HCT116 (cell line): Measurements from ENCODE around the gene FGGY. TPM values are rescaled to one million over a fixed set of nuclear protein-coding genes. Genes with fewer than 3 reads are reported as not detected.

Experiments used
- ATAC-seq: fragments of 200-7000 bp; cut with Tn5 transposase; 2 replicates; pipeline ENCODE4 v1.9.1; 2020; ENCODE audit warnings: mild to moderate bottlenecking, moderate library complexity
- BruUV-seq: library from RNA; stranded (reverse); fragments of 400-500 nt; replicated peaks from 2 replicates; lab custom pipeline; 2021; lab: Mats Ljungman, UMichigan
- CTCF ChIA-PET: fragments of 300-600 bp; sonication (Branson Sonifier 250); formaldehyde crosslinking; loops from one replicate; lab custom pipeline; 2021; ENCODE audit warnings: antibody characterized with exemption; lab: Charles Lee
- POLR2A ChIA-PET: fragments of 300-600, 350-600 bp; sonication (Branson Sonifier 250); formaldehyde crosslinking; loops from one replicate; lab custom pipeline; 2021; ENCODE audit warnings: antibody characterized with exemption; lab: Charles Lee
- RAD21 ChIA-PET, 2 experiments: fragments of 300-600 bp; sonication (Branson Sonifier 250); formaldehyde crosslinking; loops; one replicate each; lab custom pipeline; 2023; ENCODE audit warnings: low total read pairs in 2 of 2; ENCODE audit not compliant: uncharacterized antibody in 2 of 2, unreplicated experiment in 2 of 2, low non-redundant PET in 1 of 2; lab: Charles Lee
- DNase-seq: peaks from one replicate; pipeline ENCODE4 v3.0.0-alpha.2; 2010; ENCODE audit warnings: low read depth, low spot score
- H2AFZ ChIP-seq: fragments of 200-600 bp; shearing (Covaris generic), sonication (generic); 2 replicates; pipeline ENCODE4 v1.6.1; 2017; ENCODE audit warnings: low read depth, mixed run types, mixed read lengths, antibody characterized with exemption, low read length; ENCODE audit not compliant: poor library complexity, severe bottlenecking
- H3K27ac ChIP-seq: 2 replicates; pipeline ENCODE4 v1.5.1; 2012; ENCODE audit warnings: low read depth, low read length
- H3K27me3 ChIP-seq: fragments of 200-600 bp; sonication (generic); 2 replicates; pipeline ENCODE4 v1.6.1; 2016; ENCODE audit warnings: mixed run types, low read length, mixed read lengths; ENCODE audit not compliant: insufficient read depth
- H3K36me3 ChIP-seq, 2 experiments: fragments of 200-500 bp in 1 of 2; fragments of 200-600 bp in 1 of 2; sonication (Bioruptor generic) in 1 of 2; sonication (generic) in 1 of 2; 2 replicates each; pipeline versions ENCODE4 v1.5.1 to v1.6.1; 2014 to 2016; ENCODE audit warnings: low read length in 2 of 2, inconsistent platforms in 1 of 2, mixed read lengths in 1 of 2, mixed run types in 1 of 2; ENCODE audit not compliant: insufficient read depth in 2 of 2, control insufficient read depth in 1 of 2
- H3K4me1 ChIP-seq, 2 experiments: fragments of 200-600 bp in 1 of 2; sonication (generic) in 1 of 2; 2 replicates each; pipeline versions ENCODE4 v1.5.1 to v1.6.1; 2012 to 2017; ENCODE audit warnings: low read length in 2 of 2, inconsistent platforms in 1 of 2, mild to moderate bottlenecking in 1 of 2, mixed read lengths in 1 of 2, mixed run types in 1 of 2, moderate library complexity in 1 of 2; ENCODE audit not compliant: insufficient read depth in 2 of 2, control insufficient read depth in 1 of 2
- H3K4me2 ChIP-seq: fragments of 200-600 bp; sonication (generic); 2 replicates; pipeline ENCODE4 v1.6.1; 2017; ENCODE audit warnings: mixed run types, low read length, mixed read lengths
- H3K4me3 ChIP-seq, 2 experiments: fragments of 200-600 bp in 1 of 2; sonication (generic) in 1 of 2; replicated peaks in 1 of 2; 2 replicates each; pipeline ENCODE4 v1.5.1; 2011 to 2016; ENCODE audit warnings: low read length in 2 of 2, control low read depth in 1 of 2, low read depth in 1 of 2, mild to moderate bottlenecking in 1 of 2, mixed read lengths in 1 of 2, mixed run types in 1 of 2
- H3K79me2 ChIP-seq: fragments of 200-600 bp; sonication (generic); 2 replicates; pipeline ENCODE4 v1.6.1; 2017; ENCODE audit warnings: mild to moderate bottlenecking, mixed run types, low read length, moderate library complexity, mixed read lengths; ENCODE audit not compliant: insufficient read depth
- H3K9ac ChIP-seq: fragments of 200-600 bp; sonication (generic); 2 replicates; pipeline ENCODE4 v1.6.1; 2016; ENCODE audit warnings: low read length, mixed read lengths
- H3K9me2 ChIP-seq: fragments of 200-600 bp; sonication (generic), shearing (Covaris generic); 2 replicates; pipeline ENCODE4 v1.6.1; 2017; ENCODE audit warnings: mixed run types, mild to moderate bottlenecking, moderate library complexity; ENCODE audit not compliant: insufficient read depth
- H3K9me3 ChIP-seq, 2 experiments: fragments of 200-500 bp in 1 of 2; fragments of 200-600 bp in 1 of 2; sonication (Bioruptor generic) in 1 of 2; sonication (generic) in 1 of 2; 2 replicates each; pipeline ENCODE4 v1.6.1; 2014 to 2017; ENCODE audit warnings: low read length in 2 of 2, mixed read lengths in 2 of 2, inconsistent platforms in 1 of 2, low read depth in 1 of 2, mild to moderate bottlenecking in 1 of 2, mixed run types in 1 of 2, moderate library complexity in 1 of 2; ENCODE audit not compliant: control insufficient read depth in 1 of 2, insufficient read depth in 1 of 2
- H4K20me1 ChIP-seq: fragments of 200-600 bp; sonication (generic), shearing (Covaris generic); 2 replicates; pipeline ENCODE4 v1.6.1; 2017; ENCODE audit warnings: mixed run types, mild to moderate bottlenecking, moderate library complexity; ENCODE audit not compliant: insufficient read depth
- CBX3 ChIP-seq: IDR thresholded peaks from 2 replicates; pipeline ENCODE4 v1.6.1; 2012; ENCODE audit warnings: low read depth
- CEBPB ChIP-seq: IDR thresholded peaks from 2 replicates; pipeline ENCODE4 v1.6.1; 2012; ENCODE audit warnings: low read depth
- CTCF ChIP-seq, 3 experiments: fragments of 200-600 bp in 1 of 3; sonication (generic) in 1 of 3; IDR thresholded peaks in 2 of 3; conservative IDR thresholded peaks in 1 of 3; 2 replicates each; pipeline ENCODE4 v1.5.1; 2012 to 2017; ENCODE audit warnings: low read depth in 2 of 3, low read length in 2 of 3, antibody characterized with exemption in 1 of 3, borderline replicate concordance in 1 of 3, control low read depth in 1 of 3, mild to moderate bottlenecking in 1 of 3, mixed read lengths in 1 of 3, mixed run types in 1 of 3, moderate library complexity in 1 of 3; ENCODE audit not compliant: insufficient read depth in 1 of 3
- EGR1 ChIP-seq: IDR thresholded peaks from 2 replicates; pipeline ENCODE4 v1.6.1; 2012; ENCODE audit warnings: low read depth
- ELF1 ChIP-seq: IDR thresholded peaks from 2 replicates; pipeline ENCODE4 v1.6.1; 2012; ENCODE audit warnings: low read depth, borderline replicate concordance
- EZH2 ChIP-seq: fragments of 200-600 bp; sonication (generic); IDR thresholded peaks from 2 replicates; pipeline ENCODE4 v1.6.1; 2017; ENCODE audit warnings: antibody characterized with exemption, mixed run types
- EZH2phosphoT487 ChIP-seq: fragments of 200-600 bp; IDR thresholded peaks from 2 replicates; pipeline ENCODE4 v1.6.1; 2018; ENCODE audit warnings: antibody characterized with exemption, borderline replicate concordance
- JUND ChIP-seq: IDR thresholded peaks from 2 replicates; pipeline ENCODE4 v1.6.1; 2012
- MAX ChIP-seq: IDR thresholded peaks from 2 replicates; pipeline ENCODE4 v1.6.1; 2012
- POLR2A ChIP-seq: IDR thresholded peaks from 2 replicates; pipeline ENCODE4 v1.7.0; 2011; ENCODE audit warnings: borderline replicate concordance; ENCODE audit not compliant: insufficient read depth, insufficient read length; ENCODE audit errors: extremely low read depth
- RAD21 ChIP-seq: IDR thresholded peaks from 2 replicates; pipeline ENCODE4 v1.6.1; 2012; ENCODE audit warnings: low read depth, mild to moderate bottlenecking
- SIN3A ChIP-seq: IDR thresholded peaks from 2 replicates; pipeline ENCODE4 v1.6.1; 2012; ENCODE audit warnings: low read depth
- SP1 ChIP-seq: IDR thresholded peaks from 2 replicates; pipeline ENCODE4 v1.6.1; 2012; ENCODE audit warnings: low read depth
- TCF7L2 ChIP-seq: IDR thresholded peaks from 2 replicates; pipeline ENCODE4 v1.7.0; 2011; ENCODE audit warnings: borderline replicate concordance, inconsistent platforms; ENCODE audit not compliant: insufficient read depth, insufficient read length; ENCODE audit errors: extremely low read depth
- ZBTB33 ChIP-seq: IDR thresholded peaks from 2 replicates; pipeline ENCODE4 v1.6.1; 2011; ENCODE audit warnings: mild to moderate bottlenecking, low read length, moderate library complexity; ENCODE audit not compliant: insufficient replicate concordance; ENCODE audit errors: extremely low read depth
- ZFX ChIP-seq: fragments of 450-650 bp; IDR thresholded peaks from 2 replicates; pipeline ENCODE4 v1.6.1; 2017
- ZNF274 ChIP-seq: fragments of 200-500 bp; sonication (Bioruptor generic); IDR thresholded peaks from 2 replicates; pipeline ENCODE4 v1.6.1; 2014; ENCODE audit warnings: mild to moderate bottlenecking, low read depth, low read length, inconsistent platforms
- intact Hi-C: fragments of 100-400 bp; cut with micrococcal nuclease; formaldehyde crosslinking; loops from 2 replicates; pipeline ENCODE4 v1.10.0; 2022
- total RNA-seq: library from RNA; stranded (reverse); gene quantifications from one replicate; pipeline ENCODE4 v1.2.1, GENCODE V29; 2021; ENCODE audit not compliant: unreplicated experiment

FGGY gene
- total RNA-seq, 1 experiment from 2014 or later: 10.6 TPM

GRCh38 chr1:59743324-59744091, 446.6 kb downstream of the FGGY start:
- no peak overlapping the region for H3K4me2 ChIP-seq
- H3K36me3 ChIP-seq: no peaks in the 10 kb centered on the region
- DNase-seq (no peak), ATAC-seq (no peak)
- H3K4me3 ChIP-seq: no peak overlapping the region
- no peaks in the 10 kb centered on the region for H4K20me1 ChIP-seq
- BruUV-seq: no TSS peak
- intact Hi-C loops: no loop called here
- POLR2A ChIA-PET: no interaction called here
- H3K9me3 ChIP-seq: no peaks in the 10 kb centered on the region
- no peak overlapping the region for H3K9ac ChIP-seq
- H3K27me3 ChIP-seq: no peaks in the 10 kb centered on the region
- H3K27ac ChIP-seq: no peak overlapping the region
- TF ChIP-seq EGR1 (no peak), ELF1 (no peak), RAD21 (no peak), SIN3A (no peak), EZH2phosphoT487 (no peak)
- CTCF ChIA-PET: no interaction called here
- RAD21 ChIA-PET: no interaction called here
- no peaks in the 10 kb centered on the region for H3K4me1 ChIP-seq
- no peaks in the 10 kb centered on the region for H3K79me2 ChIP-seq
- H2AFZ ChIP-seq: no peak overlapping the region
- no peaks in the 10 kb centered on the region for H3K9me2 ChIP-seq

- CTCF ChIA-PET: interaction anchor here (0.8 kb wide), 1 partner anchor 12 kb away, joined by 3 read pairs; no protein-coding TSS in a partner anchor
- POLR2A ChIA-PET: no interaction called here
- TF ChIP-seq ZFX: no peak
- TF ChIP-seq TCF7L2: no peak
- TF ChIP-seq CTCF (IDR thresholded peaks at IDR 0.05 in 2 of 3, conservative IDR thresholded peaks at IDR 0.05 in 1 of 3; ENCODE audit: borderline replicate concordance in 1 of 3, insufficient read depth in 1 of 3, low read depth in 2 of 3, low read length in 2 of 3): no peak
- TF ChIP-seq SP1: no peak
- no peak for TF ChIP-seq CEBPB
- no peak for TF ChIP-seq CBX3
- no peak for TF ChIP-seq ZBTB33
- no peak for TF ChIP-seq SIN3A
- TF ChIP-seq POLR2A: no peak
- TF ChIP-seq JUND: no peak
- no peak for TF ChIP-seq EZH2
- TF ChIP-seq EZH2phosphoT487: no peak
- TF ChIP-seq ZNF274: no peak
- no peak for TF ChIP-seq MAX
- TF ChIP-seq ELF1: no peak
Measured at GRCh38 chr1:59747420-59748024, 450.6 kb downstream of the FGGY start.

More at GRCh38 chr1:59747420-59748024, 450.6 kb downstream of the FGGY start:
- no peaks in the 10 kb centered on the region for H4K20me1 ChIP-seq
- peaks cover 4 to 15% of the 10 kb centered on the region in 2 experiments; a peak in 3 of 4 replicates for H3K4me1 ChIP-seq
- no peak overlapping the region for H3K9ac ChIP-seq
- no peak overlapping the region for H3K27ac ChIP-seq
- no peak overlapping the region for H3K4me3 ChIP-seq
- RAD21 ChIA-PET: no interaction called here
- no peaks in the 10 kb centered on the region for H3K9me2 ChIP-seq
- H3K79me2 ChIP-seq: no peaks in the 10 kb centered on the region
- H2AFZ ChIP-seq: no peak overlapping the region
- DNase-seq (no peak), ATAC-seq (no peak)
- no peaks in the 10 kb centered on the region for H3K27me3 ChIP-seq
- no peak overlapping the region for H3K4me2 ChIP-seq
- intact Hi-C loops: no loop called here
- no TSS peak for BruUV-seq
- H3K36me3 ChIP-seq: no peaks in the 10 kb centered on the region
- no peaks in the 10 kb centered on the region for H3K9me3 ChIP-seq
